Central memory CD8-positive, alpha-beta T cell (primary cell): ENCODE data around the gene YBX2.

Experiments
- ATAC-seq: fragments of 150-1000 bp; cut with Tn5 transposase; replicated peaks from 2 replicates; pipeline ENCODE4 v1.10.0; 2022; ENCODE audit warnings: mild to moderate bottlenecking, moderate FRiP score, moderate number of reproducible peaks; ENCODE audit not compliant: poor library complexity, severe bottlenecking; ENCODE audit errors: extremely low read depth
- DNase-seq, 2 donors: peaks; one replicate each; pipeline ENCODE4 v3.0.0; 2021; ENCODE audit warnings: low spot score in 2 of 2
- H3K27ac Mint-ChIP-seq: one replicate; pipeline ENCODE4 v1.8.0; 2022; ENCODE audit warnings: low read depth, mild to moderate bottlenecking, moderate library complexity, mixed read lengths
- H3K27me3 Mint-ChIP-seq: one replicate; pipeline ENCODE4 v1.8.0; 2022; ENCODE audit warnings: mixed read lengths
- H3K36me3 Mint-ChIP-seq: one replicate; pipeline ENCODE4 v1.8.0; 2022; ENCODE audit warnings: mild to moderate bottlenecking, moderate library complexity, mixed read lengths; ENCODE audit not compliant: insufficient read depth
- H3K4me1 Mint-ChIP-seq: one replicate; pipeline ENCODE4 v1.8.0; 2022; ENCODE audit warnings: mixed read lengths
- H3K4me3 Mint-ChIP-seq: one replicate; pipeline ENCODE4 v1.8.0; 2022; ENCODE audit warnings: mild to moderate bottlenecking, moderate library complexity, mixed read lengths
- H3K9me3 Mint-ChIP-seq: one replicate; pipeline ENCODE4 v1.8.0; 2022; ENCODE audit warnings: mixed read lengths

The YBX2 gene

DNA sequence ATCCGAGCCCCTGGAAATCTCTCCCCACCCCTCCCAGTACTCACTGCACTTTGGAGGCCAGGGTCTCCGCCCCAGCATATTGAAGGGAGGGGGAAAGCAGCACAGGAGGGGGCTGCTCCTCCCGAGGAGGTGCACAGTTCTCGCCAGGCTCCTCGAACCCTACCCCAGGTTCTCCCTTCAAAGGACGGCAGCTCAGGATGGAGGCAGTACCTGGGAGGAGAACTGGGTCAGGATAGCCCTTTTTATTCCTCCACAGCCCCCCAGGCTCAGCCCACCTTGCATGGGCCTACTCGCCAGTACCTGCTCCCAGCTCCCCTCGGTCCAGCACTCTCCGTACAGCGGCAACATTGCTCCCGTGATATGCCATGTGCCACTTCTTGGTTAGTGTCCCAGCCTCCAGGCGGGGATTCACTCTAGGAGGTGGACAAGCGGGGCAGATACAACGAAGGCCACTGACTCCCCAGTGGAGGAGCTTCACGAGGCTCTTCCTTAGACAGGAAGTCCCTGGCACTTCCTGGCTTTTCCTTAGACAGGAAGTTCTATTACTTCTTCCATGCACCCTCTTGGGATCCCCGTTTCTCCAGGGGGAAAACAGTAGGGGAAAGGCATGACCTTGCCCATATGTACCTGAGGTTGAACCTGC is 22.8 kb upstream of the YBX2 start:
- peaks cover 38% of the 10 kb centered on the region for H3K36me3 Mint-ChIP-seq
- H3K9me3 Mint-ChIP-seq, result no peaks in the 10 kb centered on the region
- peaks cover 39% of the 10 kb centered on the region for H3K4me1 Mint-ChIP-seq
- DNase-seq (no peak), ATAC-seq (no peak)
- H3K27ac Mint-ChIP-seq, result no peak overlapping the region
- peak overlapping the region; percentile 31 for H3K4me3 Mint-ChIP-seq
- no peaks in the 10 kb centered on the region for H3K27me3 Mint-ChIP-seq

GRCh38 chr17:7315570-7316235 is 21.3 kb upstream of the YBX2 start:
- Mint-ChIP-seq H3K9me3 (no peaks in the 10 kb centered on the region), H3K4me3 (peak overlapping the region; percentile 94), H3K27me3 (no peaks in the 10 kb centered on the region), H3K4me1 (peaks cover 51% of the 10 kb centered on the region), H3K27ac (peak overlapping the region; percentile 93), H3K36me3 (peaks cover 48% of the 10 kb centered on the region)
- no peak for ATAC-seq
- no peak for DNase-seq

DNA sequence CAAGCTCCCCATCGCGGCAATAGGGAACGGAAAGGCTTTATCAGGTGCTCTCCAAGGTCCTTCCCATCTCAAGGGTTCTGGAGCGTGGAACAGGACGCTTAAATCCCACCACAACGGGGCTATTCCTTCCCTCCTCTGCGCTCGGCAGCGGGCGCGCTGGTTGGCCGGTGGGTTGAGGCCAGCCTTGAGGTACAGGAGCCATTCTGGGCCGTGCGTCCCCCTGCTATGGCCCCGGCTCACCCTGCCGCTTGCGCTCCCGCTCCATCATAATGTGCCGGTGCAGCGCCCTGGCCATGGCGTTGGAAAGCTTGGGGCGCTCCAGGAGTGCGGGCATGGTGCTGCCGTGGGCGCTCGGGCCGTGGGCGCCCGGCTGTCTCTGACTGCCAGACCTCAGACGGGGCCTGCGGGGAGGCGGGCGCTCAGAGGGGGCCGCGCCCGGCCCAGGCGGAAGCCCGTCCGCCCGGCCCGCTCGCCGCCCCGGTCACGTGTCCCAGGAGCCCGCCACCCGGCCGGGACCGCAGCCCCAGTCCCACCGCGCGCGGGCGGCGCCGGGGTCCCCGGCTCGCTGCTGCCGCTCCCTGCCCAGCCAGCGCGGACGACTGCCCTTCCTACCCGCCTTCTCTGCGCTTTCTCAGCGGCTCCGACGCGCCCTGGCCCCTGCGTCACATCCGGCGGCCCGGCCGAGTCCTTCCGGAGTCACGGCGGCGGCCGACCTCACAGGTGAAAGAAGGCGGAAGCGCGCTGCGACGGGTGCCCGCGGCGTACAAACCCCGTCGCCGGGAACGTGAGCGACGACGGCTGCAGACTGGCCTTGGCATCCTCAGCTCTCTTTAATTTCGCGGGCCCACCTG is 20.5 kb upstream of the YBX2 start, which contains the start of gene GPS2:
GPS2 (minus strand) TSS at position 642 of the 851 bp plus-strand sequence; CDS start at position 334, 308 bp downstream.
- no peaks in the 10 kb centered on the region for H3K27me3 Mint-ChIP-seq
- H3K4me3 Mint-ChIP-seq, result peak within 1 kb of the TSS; percentile 94
- peaks cover 58% of the 10 kb centered on the region for H3K4me1 Mint-ChIP-seq
- H3K9me3 Mint-ChIP-seq, result no peaks in the 10 kb centered on the region
- peaks cover 54% of the 10 kb centered on the region for H3K36me3 Mint-ChIP-seq
- DNase-seq, result peak; percentile 89 to 90
- peak; percentile 91 for ATAC-seq
- H3K27ac Mint-ChIP-seq, result peak within 1 kb of the TSS; percentile 93

GRCh38 chr17:7313890-7314718 is 19.7 kb upstream of the YBX2 start:
- H3K4me3 Mint-ChIP-seq, result peak overlapping the region; percentile 94
- no peaks in the 10 kb centered on the region for H3K27me3 Mint-ChIP-seq
- peak overlapping the region; percentile 93 for H3K27ac Mint-ChIP-seq
- no peaks in the 10 kb centered on the region for H3K9me3 Mint-ChIP-seq
- peaks cover 67% of the 10 kb centered on the region for H3K4me1 Mint-ChIP-seq
- DNase-seq, result no peak
- peaks cover 61% of the 10 kb centered on the region for H3K36me3 Mint-ChIP-seq
- ATAC-seq, result no peak

DNA sequence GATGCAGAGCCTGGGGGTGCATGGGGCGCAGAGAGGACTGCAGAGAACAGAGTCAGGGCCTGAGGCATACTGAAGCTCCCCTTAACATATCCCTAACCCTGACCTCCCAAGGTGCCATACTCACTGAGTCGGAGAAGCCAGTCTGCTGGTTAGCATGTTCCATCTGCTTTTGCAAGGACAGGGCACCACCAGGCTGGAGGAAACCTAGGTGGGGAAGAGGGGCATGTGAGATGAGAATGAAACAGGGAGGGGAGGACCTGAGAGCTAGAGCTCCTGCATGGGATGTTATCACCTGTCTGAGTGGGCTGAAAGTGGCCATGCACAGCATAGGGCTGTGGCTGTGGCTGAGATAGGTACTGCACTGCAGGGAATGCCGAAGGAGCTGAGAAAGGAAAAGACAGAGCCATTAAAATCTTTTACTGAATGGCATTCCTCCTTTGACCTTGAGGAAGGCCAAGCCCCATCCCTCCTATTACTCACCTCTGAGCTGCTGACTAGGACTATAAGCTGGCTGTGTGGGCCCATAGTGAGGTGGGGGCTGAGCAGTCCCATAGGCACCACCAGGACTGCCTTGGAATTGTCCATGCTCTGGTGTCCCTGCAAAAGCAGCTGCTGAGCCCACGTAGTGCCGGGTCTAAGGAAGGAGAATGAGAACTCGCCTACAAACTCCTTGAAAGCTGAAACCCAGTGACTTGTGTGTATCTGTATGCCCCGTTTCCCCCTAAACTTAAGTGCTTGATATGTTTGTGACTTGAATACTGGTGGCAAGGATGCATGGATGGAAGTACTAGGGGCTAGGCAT is 18.9 kb upstream of the YBX2 start:
- Mint-ChIP-seq H3K27me3 (no peaks in the 10 kb centered on the region), H3K4me3 (peak overlapping the region; percentile 94), H3K9me3 (no peaks in the 10 kb centered on the region), H3K27ac (peak overlapping the region; percentile 73), H3K36me3 (peaks cover 67% of the 10 kb centered on the region), H3K4me1 (peaks cover 73% of the 10 kb centered on the region)
- ATAC-seq (no peak), DNase-seq (no peak)

GRCh38 chr17:7312432-7313087 is 18.1 kb upstream of the YBX2 start:
- H3K4me1 Mint-ChIP-seq, result peaks cover 73% of the 10 kb centered on the region
- DNase-seq, result no peak
- H3K27ac Mint-ChIP-seq, result peak overlapping the region; percentile 73
- no peak for ATAC-seq
- H3K4me3 Mint-ChIP-seq, result peak overlapping the region; percentile 94
- H3K9me3 Mint-ChIP-seq, result no peaks in the 10 kb centered on the region
- H3K36me3 Mint-ChIP-seq, result peaks cover 67% of the 10 kb centered on the region
- no peaks in the 10 kb centered on the region for H3K27me3 Mint-ChIP-seq

GRCh38 chr17:7311110-7311705 is 16.8 kb upstream of the YBX2 start:
- ATAC-seq (no peak), DNase-seq (no peak)
- Mint-ChIP-seq H3K36me3 (peaks cover 76% of the 10 kb centered on the region), H3K27ac (peak overlapping the region; percentile 95), H3K9me3 (no peaks in the 10 kb centered on the region), H3K4me1 (peaks cover 69% of the 10 kb centered on the region), H3K27me3 (no peaks in the 10 kb centered on the region), H3K4me3 (peak overlapping the region; percentile 79)

DNA sequence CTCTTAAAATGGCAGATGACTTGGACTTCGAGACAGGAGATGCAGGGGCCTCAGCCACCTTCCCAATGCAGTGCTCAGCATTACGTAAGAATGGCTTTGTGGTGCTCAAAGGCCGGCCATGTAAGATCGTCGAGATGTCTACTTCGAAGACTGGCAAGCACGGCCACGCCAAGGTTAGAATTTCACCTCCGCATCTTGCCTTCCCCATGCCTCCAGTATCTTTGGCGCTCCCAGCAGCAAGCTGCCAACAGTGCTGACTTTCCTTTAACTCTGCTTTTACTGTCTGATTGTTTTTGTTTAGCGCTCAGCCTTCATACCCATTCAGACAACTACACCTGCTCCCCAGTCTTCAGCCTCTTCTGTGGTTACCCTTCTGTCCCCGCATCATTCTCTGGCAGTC is 15.2 kb upstream of the YBX2 start:
- Mint-ChIP-seq H3K4me1 (peaks cover 57% of the 10 kb centered on the region), H3K4me3 (peak overlapping the region; percentile 79), H3K27me3 (no peaks in the 10 kb centered on the region), H3K27ac (peak overlapping the region; percentile 95), H3K36me3 (peaks cover 70% of the 10 kb centered on the region), H3K9me3 (no peaks in the 10 kb centered on the region)
- no peak for ATAC-seq
- DNase-seq, result no peak

DNA sequence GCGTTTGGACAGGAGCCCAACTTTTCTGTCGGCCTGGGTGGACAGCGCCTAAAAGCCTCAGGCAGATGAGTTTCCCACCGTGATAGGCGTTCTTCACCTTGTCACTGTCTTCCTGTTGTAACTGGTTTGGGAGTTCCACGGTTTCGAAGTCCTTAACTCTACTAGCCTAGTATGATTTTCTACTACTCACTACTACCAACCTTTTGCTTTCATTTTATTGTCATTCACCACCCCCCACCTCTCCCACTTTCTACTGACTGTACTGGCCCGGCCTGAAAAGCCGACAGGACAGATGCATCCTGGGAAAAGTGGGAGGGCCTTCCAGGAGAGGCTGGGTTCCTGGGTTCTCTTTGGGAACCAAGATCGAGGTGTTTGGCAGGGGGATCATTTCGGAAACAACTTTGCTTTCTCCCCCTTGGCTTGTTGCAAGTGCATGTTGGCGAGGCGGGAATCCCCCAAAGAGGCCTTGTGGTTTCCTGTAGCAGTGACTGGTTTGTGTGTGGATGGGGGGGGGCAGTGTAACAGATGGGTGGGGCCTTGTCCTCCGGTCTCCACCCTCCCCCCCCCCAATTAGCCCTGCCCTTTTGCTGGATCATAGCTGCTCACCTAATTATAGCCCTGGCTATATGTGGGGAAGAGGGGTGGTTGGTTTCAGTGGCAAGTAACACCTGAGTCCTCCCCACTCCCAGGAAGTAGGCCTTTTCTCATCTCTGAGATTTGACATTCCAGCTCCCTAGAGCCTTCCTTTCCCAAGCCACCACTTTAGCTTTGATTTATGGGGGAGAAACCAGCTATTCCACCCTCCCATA is 14.4 kb upstream of the YBX2 start:
- Mint-ChIP-seq H3K36me3 (peaks cover 63% of the 10 kb centered on the region), H3K27ac (peak overlapping the region; percentile 95), H3K4me3 (peak overlapping the region; percentile 79), H3K27me3 (no peaks in the 10 kb centered on the region), H3K4me1 (peaks cover 49% of the 10 kb centered on the region), H3K9me3 (no peaks in the 10 kb centered on the region)
- DNase-seq, result peak; percentile 67 to 89
- peak; percentile 40 for ATAC-seq
